HepG2 (cell line): Measurements from ENCODE around the gene TBC1D19. TPM values are rescaled to one million over a fixed set of nuclear protein-coding genes. Genes with fewer than 3 reads are reported as not detected.

Experiments
- ATAC-seq: fragments of 200-7000 bp; cut with Tn5 transposase; 3 replicates; pipeline ENCODE4 v1.9.1; 2020; ENCODE audit warnings: mild to moderate bottlenecking, moderate library complexity
- BruUV-seq: library from RNA; stranded (reverse); fragments of 400-500 nt; replicated peaks from 2 replicates; lab custom pipeline; 2021; lab: Mats Ljungman, UMichigan
- CTCF ChIA-PET: fragments of 300-600 bp; formaldehyde crosslinking; extraction: SDS; loops from one replicate; lab custom pipeline; 2021; ENCODE audit warnings: low total read pairs, inconsistent platforms, low intra/inter-chr PET ratio; lab: Yijun Ruan, JAX
- POLR2A ChIA-PET: fragments of 350-600 bp; sonication (Branson Sonifier 250); formaldehyde crosslinking; loops from one replicate; lab custom pipeline; 2020; ENCODE audit warnings: antibody characterized with exemption, inconsistent platforms; lab: Yijun Ruan, JAX
- DNase-seq: peaks from one replicate; pipeline ENCODE4 v3.0.0-alpha.2; 2015; ENCODE audit warnings: low spot score
- FAIRE-seq: peaks from 3 replicates; lab custom pipeline; 2011; peaks lifted over from hg19 to GRCh38; lab: Jason Lieb, UNC
- H2AFZ ChIP-seq: one replicate; pipeline ENCODE4 v1.6.1; 2011; ENCODE audit warnings: low read length, inconsistent platforms
- H3K27ac ChIP-seq: fragments of 300-600 bp; 3 replicates; pipeline ENCODE4 v1.8.0; 2011; ENCODE audit warnings: mixed run types, mild to moderate bottlenecking, mixed read lengths, low read length, inconsistent platforms; ENCODE audit not compliant: insufficient read depth; ENCODE audit errors: extremely low read length
- H3K27me3 ChIP-seq, 2 experiments: fragments of 200-600 bp in 1 of 2; 2 replicates in 1 of 2; 3 replicates in 1 of 2; pipeline versions ENCODE4 v1.6.0 to v1.8.0; 2011; ENCODE audit warnings: low read length in 2 of 2, mild to moderate bottlenecking in 2 of 2, moderate library complexity in 2 of 2, inconsistent platforms in 1 of 2; ENCODE audit not compliant: insufficient read depth in 2 of 2, control insufficient read depth in 1 of 2
- H3K36me3 ChIP-seq, 2 experiments: fragments of 200-600 bp in 1 of 2; replicated peaks in 1 of 2; 2 replicates in 1 of 2; 3 replicates in 1 of 2; pipeline versions ENCODE4 v1.5.1 to v1.8.0; 2011; ENCODE audit warnings: low read length in 2 of 2, inconsistent platforms in 1 of 2; ENCODE audit not compliant: insufficient read depth in 2 of 2, control insufficient read depth in 1 of 2
- H3K4me1 ChIP-seq: 2 replicates; pipeline ENCODE4 v1.5.1; 2012; ENCODE audit warnings: low read length, inconsistent platforms; ENCODE audit not compliant: insufficient read depth
- H3K4me2 ChIP-seq: 2 replicates; pipeline ENCODE4 v1.6.0; 2011; ENCODE audit warnings: low read depth, low read length, inconsistent platforms
- H3K4me3 ChIP-seq, 3 experiments: fragments of 200-600 bp in 1 of 3; sonication (generic), shearing (Covaris generic) in 1 of 3; replicated peaks in 1 of 3; 2 replicates each; pipeline ENCODE4 v1.5.1; 2011 to 2016; ENCODE audit warnings: low read length in 3 of 3, inconsistent platforms in 2 of 3, low read depth in 2 of 3, mild to moderate bottlenecking in 2 of 3, control low read depth in 1 of 3, mixed read lengths in 1 of 3; ENCODE audit not compliant: insufficient read depth in 1 of 3
- H3K79me2 ChIP-seq: one replicate; pipeline ENCODE4 v1.6.1; 2011; ENCODE audit warnings: low read length, inconsistent platforms; ENCODE audit not compliant: insufficient read depth
- H3K9ac ChIP-seq: 2 replicates; pipeline ENCODE4 v1.6.0; 2011; ENCODE audit warnings: mild to moderate bottlenecking, low read depth, low read length, inconsistent platforms; ENCODE audit not compliant: insufficient read depth
- H3K9me3 ChIP-seq: 2 replicates; pipeline ENCODE4 v1.5.1; 2012; ENCODE audit warnings: mild to moderate bottlenecking, low read length
- H4K20me1 ChIP-seq: 2 replicates; pipeline ENCODE4 v1.6.0; 2011; ENCODE audit warnings: inconsistent platforms, mild to moderate bottlenecking, low read length, moderate library complexity; ENCODE audit not compliant: insufficient read depth
- ETV5 ChIP-seq: IDR thresholded peaks from 2 replicates; pipeline ENCODE4 v1.6.1; 2018; ENCODE audit warnings: missing biosample characterization, missing genetic modification reagents, inconsistent platforms, borderline replicate concordance
- HOXD1 ChIP-seq: sonication (generic); formaldehyde crosslinking; IDR thresholded peaks from 2 replicates; pipeline ENCODE4 v1.5.0; 2020; ENCODE audit warnings: missing genetic modification reagents
- KLF15 ChIP-seq: sonication (generic); formaldehyde crosslinking; IDR thresholded peaks from 2 replicates; pipeline ENCODE4 v1.8.1; 2023; ENCODE audit warnings: borderline replicate concordance, mild to moderate bottlenecking, inconsistent platforms, missing genetic modification reagents, mixed read lengths
- KMT2A ChIP-seq: sonication (generic); formaldehyde crosslinking; IDR thresholded peaks from 2 replicates; pipeline ENCODE4 v1.4.0; 2020; ENCODE audit warnings: missing genetic modification reagents
- MXD4 ChIP-seq: IDR thresholded peaks from 2 replicates; pipeline ENCODE4 v1.6.1; 2016; ENCODE audit warnings: mild to moderate bottlenecking, missing biosample characterization, missing genetic modification reagents
- NFYB ChIP-seq: sonication (generic); formaldehyde crosslinking; IDR thresholded peaks from 2 replicates; pipeline ENCODE4 v1.4.0; 2020; ENCODE audit warnings: missing genetic modification reagents
- PAF1 ChIP-seq: IDR thresholded peaks from 2 replicates; pipeline ENCODE4 v1.6.1; 2016; ENCODE audit warnings: missing genetic modification reagents, missing compliant biosample characterization
- RAD51 ChIP-seq: fragments of 450-650 bp; IDR thresholded peaks from 2 replicates; pipeline ENCODE4 v1.6.1; 2016; ENCODE audit warnings: borderline replicate concordance
- SALL2 ChIP-seq: sonication (generic); formaldehyde crosslinking; IDR thresholded peaks from 2 replicates; pipeline ENCODE4 v1.8.1; 2023; ENCODE audit warnings: mild to moderate bottlenecking, missing genetic modification reagents, inconsistent platforms
- SNAPC2 ChIP-seq: sonication (generic); formaldehyde crosslinking; IDR thresholded peaks from 2 replicates; pipeline ENCODE4 v1.8.1; 2022; ENCODE audit warnings: mild to moderate bottlenecking, missing genetic modification reagents
- SSRP1 ChIP-seq: IDR thresholded peaks from 2 replicates; pipeline ENCODE4 v1.6.1; 2016; ENCODE audit warnings: control low read depth
- TBX2 ChIP-seq: sonication (generic); formaldehyde crosslinking; IDR thresholded peaks from 2 replicates; pipeline ENCODE4 v1.5.0; 2020; ENCODE audit warnings: missing genetic modification reagents, mild to moderate bottlenecking, borderline replicate concordance
- TCF7 ChIP-seq: sonication (generic); IDR thresholded peaks from 2 replicates; pipeline ENCODE4 v1.6.1; 2016; ENCODE audit warnings: antibody characterized with exemption, low read depth
- TCF7L2 ChIP-seq: IDR thresholded peaks from 2 replicates; pipeline ENCODE4 v1.6.1; 2011; ENCODE audit warnings: mild to moderate bottlenecking, low read depth, low read length, moderate library complexity
- XRCC5 ChIP-seq: fragments of 200-400 bp; formaldehyde crosslinking; optimal IDR thresholded peaks from 2 replicates; pipeline ENCODE3; 2017; ENCODE audit warnings: mild to moderate bottlenecking, low read length
- ZFYVE20 ChIP-seq: sonication (generic); formaldehyde crosslinking; IDR thresholded peaks from 2 replicates; pipeline ENCODE4 v1.8.0; 2023; ENCODE audit warnings: low read depth, mild to moderate bottlenecking, moderate library complexity, missing genetic modification reagents, borderline replicate concordance
- ZNF34 ChIP-seq: sonication (generic); formaldehyde crosslinking; IDR thresholded peaks from 2 replicates; pipeline ENCODE4 v1.4.0; 2020; ENCODE audit warnings: mild to moderate bottlenecking, missing genetic modification reagents, borderline replicate concordance
- WGBS: methylation state at CpG from one replicate; pipeline ENCODE4 v1.1.6; 2017; ENCODE audit warnings: low lambda C conversion rate; 5-methylcytosine and 5-hydroxymethylcytosine counted together
- in situ Hi-C: cut with HindIII; loops from 2 replicates; pipeline ENCODE4 v1.10.0; 2017; ENCODE audit warnings: low pct_unique_long_range_greater_than_20kb; ENCODE audit not compliant: extremely low pct_ligation_motif_present
- intact Hi-C: fragments of 100-400 bp; cut with micrococcal nuclease; formaldehyde crosslinking; loops from one replicate; pipeline ENCODE4 v1.10.0; 2022; ENCODE audit not compliant: unreplicated experiment
- polyA plus RNA-seq, 8 experiments: library from polyadenylated mRNA; depleted of rRNA in 3 of 8; stranded (reverse) in 7 of 8; unstranded in 1 of 8; fragments of >200 nt; fragmentation: Illumina TruSeq in 4 of 8; extraction: Trizol in 4 of 8; gene quantifications; 2 replicates each; pipeline versions ENCODE4 v1.2.1 to v1.2.3, GENCODE V29; 2011 to 2016; ENCODE audit warnings: low read depth in 4 of 8, missing spikeins in 1 of 8, mixed read lengths in 1 of 8; ENCODE audit not compliant: insufficient read depth in 1 of 8
- total RNA-seq, 5 experiments: library from RNA; depleted of rRNA; stranded (reverse); fragments of >200 nt; fragmentation: Illumina TruSeq; extraction: Trizol; gene quantifications; 2 replicates each; pipeline ENCODE4 v1.2.3, GENCODE V29; 2016; ENCODE audit warnings: low read depth in 1 of 5
- TF ChIP-seq, protein P1 (sequence below): sonication (generic); formaldehyde crosslinking; IDR thresholded peaks from 2 replicates; pipeline ENCODE4 v1.4.0; 2020; ENCODE audit warnings: missing genetic modification reagents
- TF ChIP-seq, protein P2 (sequence below): sonication (generic); formaldehyde crosslinking; IDR thresholded peaks from 2 replicates; pipeline ENCODE4 v1.4.0; 2020; ENCODE audit warnings: missing genetic modification reagents
- TF ChIP-seq, protein P3 (sequence below): sonication (generic); formaldehyde crosslinking; IDR thresholded peaks from 2 replicates; pipeline ENCODE4 v1.4.0; 2020; ENCODE audit warnings: missing genetic modification reagents

The TBC1D19 gene
- total and polyA plus RNA-seq, 2 of the 13 experiments (the other 11 are each of a cell fraction or from before 2014, with no cell fraction given) = 1.6 to 3.5 TPM

DNA sequence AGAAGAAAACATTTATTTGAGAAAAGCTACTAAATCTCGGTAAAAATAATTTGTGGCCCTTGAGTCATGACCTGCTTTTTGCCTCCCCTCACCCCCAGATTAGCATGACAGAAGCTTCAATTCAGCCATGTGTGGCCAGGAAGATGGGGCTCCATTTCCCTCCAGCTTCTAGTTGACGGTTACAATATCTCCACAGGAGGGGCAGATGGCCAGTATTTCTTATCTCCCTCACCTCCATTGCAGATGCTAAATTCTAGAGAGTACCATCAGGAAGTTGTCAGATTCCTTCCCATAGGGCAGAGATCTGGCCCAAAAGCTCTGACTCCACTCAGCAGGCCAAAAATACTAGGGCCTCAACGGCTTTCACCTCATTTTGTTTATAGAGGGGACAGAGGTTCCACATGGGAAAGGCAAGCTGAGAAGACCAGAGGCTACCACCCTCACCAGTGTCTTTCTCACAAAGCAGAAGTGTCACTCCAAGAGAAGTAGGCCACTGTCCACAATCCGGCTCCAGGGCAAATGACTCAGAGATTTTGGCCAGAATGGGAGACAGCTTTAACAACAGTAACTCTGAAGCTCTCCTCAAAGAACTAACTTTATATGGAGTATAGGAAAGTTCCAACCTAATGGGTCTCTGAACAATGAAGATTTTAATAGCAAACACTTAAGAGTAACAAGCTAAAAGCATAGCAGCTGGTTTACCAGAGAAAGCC, 108.3 kb downstream of the TBC1D19 start:
- CTCF ChIA-PET = no interaction called here
- WGBS = 71% methylated on average over 4 of the region's 4 CpGs
- intact Hi-C loops = no loop called here
- no peaks in the 10 kb centered on the region for H3K4me1 ChIP-seq
- DNase-seq (no peak), FAIRE-seq (no peak), ATAC-seq (no peak)
- H3K79me2 ChIP-seq = no peaks in the 10 kb centered on the region
- no peak overlapping the region for H3K9ac ChIP-seq
- POLR2A ChIA-PET = no interaction called here
- H3K27me3 ChIP-seq = peaks cover 0 to 1% of the 10 kb centered on the region in 2 experiments; a peak in 1 of 5 replicates
- no peaks in the 10 kb centered on the region for H4K20me1 ChIP-seq
- H3K27ac ChIP-seq = no peak overlapping the region
- no peak overlapping the region for H2AFZ ChIP-seq
- no peak overlapping the region for H3K4me3 ChIP-seq
- H3K36me3 ChIP-seq = no peaks in the 10 kb centered on the region
- H3K9me3 ChIP-seq = no peaks in the 10 kb centered on the region
- TF ChIP-seq, protein P1, sequence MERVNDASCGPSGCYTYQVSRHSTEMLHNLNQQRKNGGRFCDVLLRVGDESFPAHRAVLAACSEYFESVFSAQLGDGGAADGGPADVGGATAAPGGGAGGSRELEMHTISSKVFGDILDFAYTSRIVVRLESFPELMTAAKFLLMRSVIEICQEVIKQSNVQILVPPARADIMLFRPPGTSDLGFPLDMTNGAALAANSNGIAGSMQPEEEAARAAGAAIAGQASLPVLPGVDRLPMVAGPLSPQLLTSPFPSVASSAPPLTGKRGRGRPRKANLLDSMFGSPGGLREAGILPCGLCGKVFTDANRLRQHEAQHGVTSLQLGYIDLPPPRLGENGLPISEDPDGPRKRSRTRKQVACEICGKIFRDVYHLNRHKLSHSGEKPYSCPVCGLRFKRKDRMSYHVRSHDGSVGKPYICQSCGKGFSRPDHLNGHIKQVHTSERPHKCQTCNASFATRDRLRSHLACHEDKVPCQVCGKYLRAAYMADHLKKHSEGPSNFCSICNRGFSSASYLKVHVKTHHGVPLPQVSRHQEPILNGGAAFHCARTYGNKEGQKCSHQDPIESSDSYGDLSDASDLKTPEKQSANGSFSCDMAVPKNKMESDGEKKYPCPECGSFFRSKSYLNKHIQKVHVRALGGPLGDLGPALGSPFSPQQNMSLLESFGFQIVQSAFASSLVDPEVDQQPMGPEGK (CRISPR knock-in tag) = no peak
- TF ChIP-seq ZNF34 (CRISPR knock-in tag) (no peak), KLF15 (no peak), XRCC5 (no peak), HOXD1 (CRISPR knock-in tag) (no peak), NFYB (CRISPR knock-in tag) (no peak), SNAPC2 (CRISPR knock-in tag) (no peak), ZFYVE20 (CRISPR knock-in tag) (no peak), TBX2 (no peak), SSRP1 (CRISPR knock-in tag) (no peak), TCF7L2 (no peak), TCF7 (no peak), ETV5 (CRISPR knock-in tag) (no peak), SALL2 (CRISPR knock-in tag) (no peak), KMT2A (CRISPR knock-in tag) (no peak), RAD51 (no peak), PAF1 (no peak), MXD4 (CRISPR knock-in tag) (no peak)
- TF ChIP-seq, protein P2, sequence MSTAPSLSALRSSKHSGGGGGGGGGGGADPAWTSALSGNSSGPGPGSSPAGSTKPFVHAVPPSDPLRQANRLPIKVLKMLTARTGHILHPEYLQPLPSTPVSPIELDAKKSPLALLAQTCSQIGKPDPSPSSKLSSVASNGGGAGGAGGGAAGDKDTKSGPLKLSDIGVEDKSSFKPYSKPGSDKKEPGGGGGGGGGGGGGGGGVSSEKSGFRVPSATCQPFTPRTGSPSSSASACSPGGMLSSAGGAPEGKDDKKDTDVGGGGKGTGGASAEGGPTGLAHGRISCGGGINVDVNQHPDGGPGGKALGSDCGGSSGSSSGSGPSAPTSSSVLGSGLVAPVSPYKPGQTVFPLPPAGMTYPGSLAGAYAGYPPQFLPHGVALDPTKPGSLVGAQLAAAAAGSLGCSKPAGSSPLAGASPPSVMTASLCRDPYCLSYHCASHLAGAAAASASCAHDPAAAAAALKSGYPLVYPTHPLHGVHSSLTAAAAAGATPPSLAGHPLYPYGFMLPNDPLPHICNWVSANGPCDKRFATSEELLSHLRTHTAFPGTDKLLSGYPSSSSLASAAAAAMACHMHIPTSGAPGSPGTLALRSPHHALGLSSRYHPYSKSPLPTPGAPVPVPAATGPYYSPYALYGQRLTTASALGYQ (CRISPR knock-in tag) = no peak
- TF ChIP-seq, protein P3, sequence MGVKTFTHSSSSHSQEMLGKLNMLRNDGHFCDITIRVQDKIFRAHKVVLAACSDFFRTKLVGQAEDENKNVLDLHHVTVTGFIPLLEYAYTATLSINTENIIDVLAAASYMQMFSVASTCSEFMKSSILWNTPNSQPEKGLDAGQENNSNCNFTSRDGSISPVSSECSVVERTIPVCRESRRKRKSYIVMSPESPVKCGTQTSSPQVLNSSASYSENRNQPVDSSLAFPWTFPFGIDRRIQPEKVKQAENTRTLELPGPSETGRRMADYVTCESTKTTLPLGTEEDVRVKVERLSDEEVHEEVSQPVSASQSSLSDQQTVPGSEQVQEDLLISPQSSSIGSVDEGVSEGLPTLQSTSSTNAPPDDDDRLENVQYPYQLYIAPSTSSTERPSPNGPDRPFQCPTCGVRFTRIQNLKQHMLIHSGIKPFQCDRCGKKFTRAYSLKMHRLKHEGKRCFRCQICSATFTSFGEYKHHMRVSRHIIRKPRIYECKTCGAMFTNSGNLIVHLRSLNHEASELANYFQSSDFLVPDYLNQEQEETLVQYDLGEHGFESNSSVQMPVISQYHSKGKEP (CRISPR knock-in tag) = no peak
- TF ChIP-seq, all 625 proteins: peak for 0
- in situ Hi-C loops = no loop called here
- no TSS peak for BruUV-seq
- H3K4me2 ChIP-seq = no peak overlapping the region
